Hepatocyte (in vitro differentiated cells): ENCODE data around the gene RHOU.

Experiments
- CTCF ChIP-seq: fragments of 200-600 bp; sonication (generic); IDR thresholded peaks from 2 replicates; pipeline ENCODE4 v1.5.1; 2016; ENCODE audit warnings: antibody characterized with exemption, mild to moderate bottlenecking; ENCODE audit not compliant: poor library complexity
- EZH2 ChIP-seq: fragments of 200-600 bp; sonication (generic); IDR thresholded peaks from 2 replicates; pipeline ENCODE4 v1.6.1; 2016; ENCODE audit warnings: antibody characterized with exemption, mild to moderate bottlenecking, borderline replicate concordance
- EZH2phosphoT487 ChIP-seq: fragments of 200-600 bp; sonication (generic); IDR thresholded peaks from one replicate; pipeline ENCODE4 v1.6.1; 2018; ENCODE audit warnings: antibody characterized with exemption, mild to moderate bottlenecking, low read depth, moderate library complexity; ENCODE audit not compliant: unreplicated experiment, severe bottlenecking

GRCh38 chr1:228702433-228702832 lies 32.8 kb upstream of the RHOU start:
- TF ChIP-seq EZH2 = no peak
- TF ChIP-seq CTCF = no peak
- no peak for TF ChIP-seq EZH2phosphoT487
